NCI-H2227 (cell line): ENCODE results near the gene CCDC14.
"Not testable (repeated sequence)": the region's sequence is repeated elsewhere in the genome, so short reads cannot be mapped to it uniquely, and the experiment has no call there.

Experiments used
- DNase-seq: peaks from one replicate; lab custom pipeline; 2025; ENCODE audit not compliant: unreplicated experiment; lab: John Stamatoyannopoulos, UW

CCDC14 gene

DNA sequence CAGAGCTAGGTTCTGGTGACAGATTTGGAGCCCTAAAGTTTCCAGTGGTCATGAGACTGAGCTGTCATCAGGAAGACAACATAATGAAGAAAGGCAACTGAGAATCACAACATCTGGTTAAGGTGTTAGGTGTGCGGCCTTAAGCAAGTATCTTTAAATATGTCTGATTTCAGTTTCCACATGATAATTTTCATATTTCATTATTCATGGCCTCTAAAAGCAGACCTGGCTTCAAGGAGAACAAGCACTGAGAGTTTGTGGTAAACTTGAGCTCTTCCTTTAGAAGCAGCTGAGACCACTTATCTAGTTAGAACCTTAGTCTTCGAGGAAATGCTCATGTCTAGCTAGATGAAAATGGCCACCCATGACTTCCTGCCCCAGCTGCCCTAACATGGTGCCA is 51.2 kb downstream of the CCDC14 start:
- no peak for DNase-seq

DNA sequence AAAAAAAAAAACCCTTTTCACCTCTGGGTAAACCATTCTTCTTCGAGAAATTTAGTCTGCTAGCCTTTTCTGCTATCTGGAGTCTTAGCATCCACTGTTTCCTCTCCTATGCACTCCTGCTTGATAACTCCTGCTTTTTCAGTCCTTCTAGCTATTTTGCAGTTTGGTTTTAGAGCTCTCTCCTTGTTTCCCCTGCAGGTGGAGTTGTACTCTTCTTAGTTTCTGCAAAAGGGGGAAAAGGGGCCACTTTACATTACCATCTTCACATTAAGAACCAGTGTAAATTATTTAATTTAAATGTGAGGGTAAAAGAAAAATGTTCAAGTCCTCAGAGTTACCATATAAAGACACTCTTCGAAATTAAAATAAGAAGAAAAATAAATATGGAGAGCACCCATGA is 53.3 kb downstream of the CCDC14 start:
- no peak for DNase-seq

DNA sequence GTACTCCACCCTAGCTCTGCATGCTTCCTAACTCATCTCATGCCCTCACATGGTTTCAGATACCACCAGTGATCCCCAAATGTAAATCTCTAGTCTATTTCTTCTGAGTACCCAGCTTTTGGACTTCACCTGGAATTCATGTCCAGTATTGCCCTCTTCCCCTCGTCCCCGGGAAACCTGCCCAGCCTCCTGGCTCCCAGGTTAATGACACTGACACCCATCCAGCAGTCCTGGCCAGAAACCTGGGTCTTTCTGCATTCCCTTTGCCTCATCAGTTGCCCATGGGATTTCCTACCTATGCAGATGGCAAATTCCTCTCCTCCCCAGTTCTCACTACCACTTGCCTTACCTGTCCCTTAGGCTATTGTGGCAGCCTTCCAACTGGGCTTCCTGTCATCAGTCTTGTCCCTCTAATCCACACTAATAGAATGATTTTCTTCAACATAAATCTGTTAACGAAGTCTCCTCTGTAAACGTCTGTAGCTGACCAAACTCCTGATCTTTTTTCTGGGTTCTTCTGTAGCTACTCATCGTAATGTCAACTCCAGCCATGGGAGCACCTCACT is 61.6 kb downstream of the CCDC14 start:
- no peak for DNase-seq

DNA sequence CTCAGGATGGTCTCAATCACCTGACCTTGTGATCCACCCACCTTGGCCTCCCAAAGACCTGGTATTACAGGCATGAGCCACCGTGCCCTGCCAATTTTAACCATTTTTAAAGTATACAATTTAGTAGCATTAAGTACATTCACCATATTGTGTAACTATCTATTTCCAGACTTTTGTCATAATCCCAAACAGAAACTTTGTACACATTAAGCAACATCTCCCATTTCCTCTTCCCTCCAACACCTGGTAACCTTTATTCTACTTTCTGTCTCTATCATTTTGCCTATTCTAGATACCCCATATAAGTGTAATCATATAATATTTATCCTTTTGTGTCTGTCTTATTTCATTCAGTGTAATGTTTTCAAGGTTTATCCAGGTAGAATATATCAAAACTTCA is 68.0 kb downstream of the CCDC14 start:
- DNase-seq: no peak

DNA sequence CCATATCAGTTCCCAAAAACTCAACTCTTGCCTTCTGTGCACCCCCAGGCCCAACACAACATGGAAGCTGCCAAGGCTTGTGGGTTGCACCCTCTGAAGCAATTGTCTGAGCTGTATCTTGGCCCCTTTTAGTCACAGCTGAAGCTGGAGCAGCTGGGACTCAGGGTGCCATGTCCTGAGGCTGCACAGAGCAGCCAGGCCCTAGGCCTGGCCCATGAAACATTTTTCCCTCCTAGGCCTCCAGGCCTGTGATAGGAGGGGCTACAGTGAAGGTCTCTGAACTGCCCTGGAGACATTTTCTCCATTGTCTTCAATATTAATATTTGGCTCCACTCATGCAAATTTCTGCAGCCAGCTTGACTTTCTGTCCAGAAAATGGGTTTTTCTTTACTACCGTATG is 68.8 kb downstream of the CCDC14 start:
- no peak for DNase-seq

DNA sequence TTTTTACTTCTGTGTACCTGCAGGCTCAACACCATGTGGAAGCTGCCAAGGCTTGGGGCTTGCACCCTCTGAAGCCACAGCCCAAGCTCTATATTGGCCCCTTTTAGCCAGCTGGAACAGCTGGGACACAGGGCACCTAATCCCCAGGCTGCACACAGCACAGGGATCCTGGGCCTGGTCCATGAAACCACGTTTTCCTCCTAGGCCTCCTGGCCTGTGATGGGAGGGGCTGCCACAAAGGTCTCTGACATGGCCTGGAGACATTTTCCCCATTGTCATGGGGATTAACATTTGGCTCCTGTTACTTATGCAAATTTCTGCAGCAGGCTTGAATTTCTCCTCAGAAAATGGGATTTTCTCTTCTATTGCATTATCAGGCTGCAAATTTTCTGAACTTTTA is 70.0 kb downstream of the CCDC14 start:
- not testable (repeated sequence) for DNase-seq

DNA sequence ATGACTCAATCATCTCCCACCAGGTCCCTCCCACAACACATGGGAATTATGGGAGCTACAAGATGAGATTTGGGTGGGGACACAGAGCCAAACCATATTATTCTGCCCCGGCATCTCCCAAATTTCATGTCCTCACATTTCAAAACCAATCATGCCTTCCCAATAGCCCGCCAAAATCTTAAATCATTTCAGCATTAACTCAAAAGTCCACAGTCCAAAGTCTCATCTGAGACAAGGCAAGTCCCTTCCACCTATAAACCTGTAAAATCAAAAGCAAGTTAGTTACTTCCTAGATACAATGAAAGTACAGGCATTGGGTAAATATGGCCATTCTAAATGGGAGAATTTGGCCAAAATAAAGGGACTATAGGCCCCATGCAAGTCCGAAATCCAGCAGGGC is 70.9 kb downstream of the CCDC14 start:
- not testable (repeated sequence) for DNase-seq

DNA sequence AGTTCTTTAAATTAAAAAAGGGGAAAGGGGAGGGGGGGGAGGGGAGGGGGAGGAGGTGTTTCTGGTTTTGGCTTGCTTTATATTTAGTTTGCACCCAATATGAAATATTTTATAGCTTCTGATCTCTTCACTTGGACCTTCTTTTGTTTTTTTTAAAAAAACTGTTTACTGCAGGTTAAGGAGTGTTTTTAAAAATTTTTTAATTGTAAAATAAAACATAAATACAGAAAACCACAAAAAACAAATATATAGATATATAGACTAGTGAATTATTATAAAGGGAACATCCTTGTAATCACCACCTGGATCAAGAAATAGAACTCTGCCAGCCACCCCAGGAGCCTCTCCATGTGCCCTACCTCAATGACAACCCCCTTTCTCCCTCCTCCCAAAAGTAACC is 76.0 kb downstream of the CCDC14 start:
- no peak for DNase-seq

DNA sequence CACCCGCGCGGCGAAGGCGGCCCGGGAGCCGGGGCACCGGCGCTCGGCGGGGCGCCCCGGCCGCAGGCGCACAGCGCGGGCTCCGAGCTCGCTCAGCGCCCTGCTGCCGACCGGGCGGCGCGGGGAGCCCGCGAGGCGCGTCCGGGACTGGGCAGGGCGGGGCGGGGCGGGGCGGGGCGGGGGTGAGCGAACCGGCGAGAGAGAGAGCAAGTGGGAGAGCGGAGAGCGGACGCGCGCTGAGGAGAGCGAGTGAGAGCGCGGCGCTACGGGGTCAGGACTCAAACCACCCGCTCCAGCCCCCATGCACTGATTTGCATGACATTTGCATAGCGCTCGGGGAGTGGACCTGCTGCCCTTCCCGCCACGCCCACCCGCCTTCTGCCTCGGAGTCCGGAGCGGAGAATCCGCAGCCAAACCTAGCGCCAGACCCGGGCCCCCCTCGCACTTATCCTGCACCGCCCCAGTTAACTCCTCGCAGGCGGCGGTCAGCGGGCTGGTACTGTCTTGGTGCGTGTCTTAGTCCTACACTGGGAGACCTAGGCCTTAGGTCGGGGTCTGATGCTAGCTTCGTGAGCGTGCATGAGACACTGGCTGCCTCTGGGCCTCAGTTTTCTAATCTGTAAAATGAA is 76.7 kb downstream of the CCDC14 start, which contains the start of gene MYLK:
Gene MYLK (minus strand): TSS at position 130 of the 629 bp plus-strand sequence. CDS start 90,491 bp downstream, outside the sequence.
- DNase-seq: peak; percentile 79

DNA sequence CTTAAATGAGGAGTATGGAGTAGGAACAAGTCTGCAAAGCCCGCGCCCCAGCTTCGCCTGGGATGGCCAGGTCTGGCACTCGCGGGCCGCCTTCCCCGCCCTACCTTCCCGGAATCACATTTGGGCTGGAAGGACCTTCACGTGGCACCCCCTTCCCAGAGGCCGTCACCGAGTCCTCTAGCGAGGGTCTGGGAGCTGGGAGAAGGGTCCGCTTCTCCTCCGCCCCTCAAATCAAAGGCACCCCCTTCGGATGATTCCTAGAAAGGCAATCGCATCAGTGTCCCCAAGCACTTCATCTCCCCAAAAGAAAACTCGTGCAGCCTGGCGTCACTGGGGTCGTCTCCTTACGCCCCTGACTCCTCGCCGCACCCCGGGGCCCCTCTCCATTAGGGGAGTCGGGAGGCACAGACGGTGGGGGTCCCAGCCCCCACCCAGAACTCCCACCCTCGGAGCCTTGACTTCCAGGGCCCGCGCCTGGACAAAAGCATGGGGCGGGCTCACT is 77.3 kb downstream of the CCDC14 start:
- no peak for DNase-seq

DNA sequence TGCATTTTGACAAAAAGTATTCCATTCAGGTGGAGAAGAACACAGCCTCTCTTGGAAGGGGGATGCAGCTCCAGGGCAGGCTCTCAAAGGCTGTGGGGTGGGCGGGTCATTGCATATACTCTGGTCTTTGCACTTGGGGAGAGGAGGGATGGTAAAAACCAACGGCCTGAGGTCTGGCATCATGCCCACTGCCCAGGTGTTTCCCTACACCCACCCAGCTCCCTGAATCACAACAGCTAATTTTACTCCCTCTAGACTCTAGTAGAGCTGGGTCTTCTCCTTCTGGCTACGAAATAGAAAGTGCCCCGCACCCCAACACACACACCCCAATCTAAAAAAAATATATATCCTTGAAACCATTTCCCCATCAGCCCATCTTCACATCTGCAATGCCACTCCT is 77.9 kb downstream of the CCDC14 start:
- no peak for DNase-seq

DNA sequence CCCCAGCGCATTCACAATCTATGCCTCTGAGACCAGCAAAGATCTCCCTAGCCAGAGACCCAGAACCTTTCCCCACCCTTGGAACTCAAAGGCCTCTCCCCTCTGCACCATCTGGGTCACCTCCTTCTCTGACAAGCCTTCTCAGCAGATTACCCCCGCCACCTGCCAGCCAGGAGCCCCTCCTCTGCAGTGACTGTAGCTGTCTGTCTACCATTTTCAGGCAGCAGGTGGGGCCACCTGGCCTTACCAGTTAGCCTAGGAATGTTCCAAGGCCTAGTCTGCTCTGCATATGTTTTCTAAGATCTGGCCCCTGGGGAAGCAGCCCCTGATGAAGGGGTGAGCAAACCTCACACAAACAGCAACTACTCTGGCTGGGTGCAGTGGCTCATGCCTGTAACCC is 79.3 kb downstream of the CCDC14 start:
- DNase-seq: no peak

DNA sequence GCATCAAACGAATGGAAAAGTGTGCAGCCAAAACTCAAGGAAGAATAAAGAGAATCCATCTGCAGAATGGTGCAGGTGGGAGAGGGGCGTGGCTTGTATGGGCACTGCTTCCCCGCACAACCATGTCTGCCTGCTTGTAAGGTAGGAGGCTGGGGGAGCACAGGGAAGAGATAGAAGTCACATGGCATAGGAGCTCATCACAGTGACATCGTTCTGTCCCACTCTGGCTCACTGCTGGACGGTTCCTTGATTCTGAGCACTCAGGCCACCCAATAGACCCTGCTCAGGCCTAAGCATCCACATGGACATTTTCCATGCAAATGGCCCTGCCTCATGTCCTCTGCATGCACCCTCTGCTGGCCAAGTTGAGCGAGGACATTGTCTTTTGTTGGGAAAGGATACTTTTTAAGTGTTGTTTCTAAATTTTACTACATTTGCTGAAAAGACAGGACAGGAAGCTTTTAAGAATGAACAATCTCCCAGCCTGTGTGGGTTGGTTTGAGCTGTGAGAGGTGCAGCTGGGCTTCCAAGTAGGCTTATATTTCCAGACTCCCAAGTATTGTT is 79.9 kb downstream of the CCDC14 start:
- DNase-seq: peak; percentile 37

DNA sequence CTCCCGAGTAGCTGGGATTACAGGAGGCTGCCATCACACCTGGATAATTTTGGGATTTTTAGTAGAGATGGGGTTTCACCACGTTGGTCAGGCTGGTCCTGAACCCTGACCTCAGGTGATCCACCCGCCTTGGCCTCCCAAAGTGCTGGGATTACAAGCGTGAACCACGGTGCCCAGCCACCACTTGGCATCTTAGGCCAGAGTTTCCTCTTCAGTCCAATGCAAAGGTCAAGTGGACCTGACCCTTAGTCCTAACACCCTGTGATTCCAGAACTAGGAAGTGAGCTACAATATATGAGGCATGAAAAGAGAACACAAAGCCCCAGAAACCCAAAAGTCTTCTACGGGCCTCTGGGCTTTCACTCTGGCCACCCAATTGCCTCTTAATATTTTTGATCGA is 82.2 kb downstream of the CCDC14 start:
- DNase-seq: no peak

DNA sequence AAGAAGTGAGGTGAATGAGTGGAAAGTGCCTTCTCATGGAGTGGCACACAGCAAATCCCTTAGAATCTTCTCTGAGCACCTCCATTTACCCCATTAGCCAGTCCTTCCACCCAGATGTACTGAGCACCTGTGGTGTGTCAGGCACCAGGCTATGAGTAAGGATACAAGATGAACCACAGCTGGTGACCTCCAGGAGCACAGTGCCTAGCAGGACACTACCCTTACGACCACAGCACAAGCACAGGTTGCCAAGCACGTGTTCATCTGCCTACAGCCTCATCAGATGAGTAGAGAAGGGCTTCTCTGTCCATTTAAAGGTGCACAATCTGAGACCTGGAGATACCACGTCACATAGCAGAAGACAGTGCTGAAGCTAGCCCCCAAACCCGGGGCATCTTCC is 83.1 kb downstream of the CCDC14 start:
- DNase-seq: no peak

DNA sequence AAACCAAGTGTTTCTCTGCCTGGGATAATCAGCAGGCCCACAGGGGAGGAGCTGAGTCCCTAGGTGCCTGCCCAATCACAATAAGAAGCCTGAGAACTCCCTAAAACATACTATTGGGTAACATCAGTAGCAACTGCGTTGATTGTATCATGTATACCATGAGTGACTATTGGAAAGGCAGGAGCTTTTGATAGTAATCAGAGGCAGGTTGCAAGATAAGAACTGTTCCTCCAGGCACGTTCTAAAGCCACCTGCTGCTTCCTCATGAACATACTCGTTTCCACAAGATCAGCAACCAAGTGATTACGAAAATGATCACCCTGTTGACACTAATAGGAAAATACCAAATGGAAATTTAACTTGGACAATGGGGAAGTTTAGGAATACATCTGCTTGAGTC is 83.6 kb downstream of the CCDC14 start:
- no peak for DNase-seq

DNA sequence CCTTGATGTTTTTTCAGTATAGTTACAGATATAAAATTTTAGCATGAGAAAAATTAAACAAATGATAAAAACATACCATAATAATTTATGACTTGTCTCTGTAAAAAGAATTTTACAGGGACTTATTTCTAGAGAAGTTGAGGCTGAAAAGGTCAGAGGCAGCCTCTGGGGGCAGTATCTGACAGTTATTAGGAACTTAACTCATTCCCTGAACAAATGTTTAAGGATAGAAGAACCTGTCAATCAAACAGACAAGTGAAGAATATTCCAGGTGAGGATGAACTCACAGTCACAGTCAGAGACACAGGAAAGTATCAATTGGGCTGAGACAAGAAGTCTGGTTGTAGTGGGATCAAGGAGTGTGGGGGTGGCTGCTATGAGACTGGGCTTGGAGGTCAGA is 84.2 kb downstream of the CCDC14 start:
- DNase-seq: no peak

DNA sequence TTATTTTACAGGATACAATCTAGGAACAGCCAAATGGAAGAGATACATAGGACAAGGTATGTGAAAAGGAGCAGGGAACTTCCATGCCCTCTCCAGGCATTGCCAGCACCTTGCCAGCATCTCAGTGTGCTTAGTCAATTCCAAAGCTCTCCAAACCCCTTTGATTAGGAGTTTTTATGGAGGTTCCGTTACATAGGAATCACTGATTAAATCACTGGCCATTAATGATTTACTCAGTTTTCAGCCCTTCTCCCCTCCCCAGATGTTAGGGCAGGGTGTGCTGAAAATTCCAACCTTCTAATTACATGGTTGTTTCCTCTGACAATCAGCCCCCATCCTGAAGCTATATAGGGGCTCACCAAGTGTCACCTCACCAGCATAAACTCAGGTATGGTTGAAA is 88.4 kb downstream of the CCDC14 start:
- no peak for DNase-seq

DNA sequence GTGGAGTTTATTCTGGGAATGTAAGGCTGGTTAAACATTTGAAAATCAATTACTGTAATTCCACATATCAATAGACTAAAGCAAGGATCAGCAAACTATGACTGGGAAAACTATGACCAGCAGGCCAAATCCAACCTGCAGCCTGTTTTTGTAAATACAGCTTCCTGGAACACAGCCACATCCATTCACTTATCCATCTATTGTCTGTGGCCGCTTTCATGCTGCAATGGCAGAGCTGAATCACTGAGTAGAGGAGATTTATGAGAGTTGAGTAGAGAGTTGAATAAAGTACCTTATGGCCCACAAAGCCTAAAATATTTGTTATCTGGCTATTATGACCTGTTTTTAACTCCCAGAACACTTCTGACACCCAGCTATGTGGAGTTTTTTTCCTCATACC is 89.1 kb downstream of the CCDC14 start:
- DNase-seq: no peak

DNA sequence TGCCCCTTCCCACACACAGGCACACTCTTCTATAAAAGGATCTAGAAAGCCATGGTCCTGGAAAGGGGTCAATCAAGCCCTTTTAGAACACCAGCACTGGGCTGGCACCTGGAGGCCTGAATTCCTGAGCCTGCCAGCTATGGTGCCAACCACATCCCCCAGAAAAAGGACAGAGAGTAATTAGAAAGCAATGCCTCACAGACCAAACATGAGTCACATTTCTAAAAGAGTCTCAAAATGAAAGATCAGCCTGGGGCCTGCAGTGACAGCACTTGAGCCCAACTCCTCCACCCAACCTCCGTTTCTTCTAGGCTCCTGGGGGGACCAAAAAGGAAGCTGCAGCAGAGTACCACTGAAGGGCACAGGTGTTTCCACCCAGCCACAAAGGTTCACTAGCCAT is 91.0 kb downstream of the CCDC14 start:
- no peak for DNase-seq

DNA sequence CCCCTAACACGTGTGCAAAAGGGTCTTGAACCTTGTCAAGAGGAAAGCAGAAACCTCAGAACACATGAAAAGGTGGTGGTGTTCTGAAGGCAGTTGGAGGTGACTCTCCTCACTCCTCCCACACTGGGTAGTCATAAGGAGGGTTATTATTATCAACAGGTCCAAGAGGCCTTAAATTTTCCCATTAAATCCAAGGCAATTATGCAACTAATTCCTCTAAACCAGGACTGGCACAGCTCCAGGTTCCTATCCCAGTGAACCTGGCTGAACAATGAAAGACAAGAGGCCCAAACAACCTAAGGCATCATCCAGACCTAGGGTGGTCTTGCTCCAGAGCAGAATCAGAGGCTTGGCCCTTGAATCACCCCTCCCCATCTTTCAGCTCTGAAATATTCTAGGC is 91.9 kb downstream of the CCDC14 start:
- no peak for DNase-seq

DNA sequence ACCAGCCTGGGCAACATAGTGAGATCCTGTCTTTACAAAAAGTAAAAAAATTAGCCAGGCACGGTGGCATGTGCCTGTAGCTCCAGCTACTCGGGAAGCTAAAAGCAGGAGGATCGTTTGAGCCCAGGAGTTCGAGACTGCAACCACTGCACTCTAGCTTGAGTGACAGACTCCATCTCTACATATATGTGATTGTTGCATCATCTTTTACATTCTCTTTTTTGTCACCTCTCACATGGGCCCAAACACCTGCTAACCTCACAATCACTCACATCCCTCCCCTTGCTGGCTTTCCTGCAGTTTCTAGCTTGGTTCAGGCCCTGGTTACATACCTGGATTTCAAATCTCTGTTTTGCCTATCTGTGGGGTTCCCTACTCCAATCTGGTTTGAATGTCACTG is 96.3 kb downstream of the CCDC14 start:
- no peak for DNase-seq
